Measurements from ENCODE around the gene TMEM143.
"Not testable (repeated sequence)": the region's sequence is repeated elsewhere in the genome, so short reads cannot be mapped to it uniquely, and the experiment has no call there.

The TMEM143 gene

GRCh38 chr19:48321622-48322591, 41.8 kb downstream of the TMEM143 start:
- peak; percentile 98 for DNase-seq

GRCh38 chr19:48321372-48321621, 42.4 kb downstream of the TMEM143 start:
- DNase-seq, result peak; percentile 91

GRCh38 chr19:48319647-48320541, 43.8 kb downstream of the TMEM143 start:
- DNase-seq, result peak; percentile 76

GRCh38 chr19:48318286-48318987, 45.3 kb downstream of the TMEM143 start:
- DNase-seq, result no peak

- DNase-seq, result not testable (repeated sequence)
Measured at GRCh38 chr19:48317708-48317960, 46.1 kb downstream of the TMEM143 start.

GRCh38 chr19:48315712-48316111, 48.0 kb downstream of the TMEM143 start:
- DNase-seq, result no peak

GRCh38 chr19:48311384-48311783, 52.4 kb downstream of the TMEM143 start:
- DNase-seq, result no peak

- no peak for DNase-seq
Measured at GRCh38 chr19:48310227-48310626, 53.5 kb downstream of the TMEM143 start.

GRCh38 chr19:48309731-48310130, 54.0 kb downstream of the TMEM143 start:
- not testable (repeated sequence) for DNase-seq

- no peak for DNase-seq
Measured at GRCh38 chr19:48308631-48309586, 54.8 kb downstream of the TMEM143 start.

GRCh38 chr19:48303866-48304265, 59.9 kb downstream of the TMEM143 start:
- no peak for DNase-seq

- DNase-seq, result no peak
Measured at GRCh38 chr19:48303367-48303766, 60.4 kb downstream of the TMEM143 start.

- no peak for DNase-seq
Measured at GRCh38 chr19:48302600-48302959, 61.2 kb downstream of the TMEM143 start.

GRCh38 chr19:48301886-48302599, 61.7 kb downstream of the TMEM143 start:
- no peak for DNase-seq

- DNase-seq, result no peak
Measured at GRCh38 chr19:48297975-48298374, 65.8 kb downstream of the TMEM143 start.

GRCh38 chr19:48296963-48297734, 66.6 kb downstream of the TMEM143 start:
- no peak for DNase-seq

- no peak for DNase-seq
Measured at GRCh38 chr19:48295458-48295857, 68.3 kb downstream of the TMEM143 start.

- DNase-seq, result no peak
Measured at GRCh38 chr19:48292798-48293197, 70.9 kb downstream of the TMEM143 start.

- DNase-seq, result not testable (repeated sequence)
Measured at GRCh38 chr19:48291489-48291815, 72.3 kb downstream of the TMEM143 start.

GRCh38 chr19:48290771-48291488, 72.8 kb downstream of the TMEM143 start:
- peak; percentile 64 for DNase-seq

Measured in COR-L47 (cell line).